Gastroesophageal sphincter (tissue), 3 donors: ENCODE results near the gene ARHGAP6.

Experiments used
- POLR2A ChIP-seq, 2 donors: fragments of 450-650 bp; IDR thresholded peaks; one replicate each; pipeline ENCODE4 v1.6.1; 2017; ENCODE audit warnings: antibody characterized with exemption in 2 of 2, mild to moderate bottlenecking in 2 of 2, moderate library complexity in 1 of 2
- POLR2AphosphoS5 ChIP-seq: sonication (generic); formaldehyde crosslinking; IDR thresholded peaks from one replicate; pipeline ENCODE4 v1.6.1; 2017; ENCODE audit warnings: antibody characterized with exemption
- TF ChIP-seq, protein P1 (sequence below), 4 experiments: fragments of 200-600 bp in 2 of 4; fragments of 450-650 bp in 2 of 4; sonication (generic) in 1 of 4; IDR thresholded peaks; one replicate each; pipeline ENCODE4 v1.5.1; 2017 to 2019; ENCODE audit warnings: antibody characterized with exemption in 4 of 4, mild to moderate bottlenecking in 2 of 4, moderate library complexity in 2 of 4

DNA sequence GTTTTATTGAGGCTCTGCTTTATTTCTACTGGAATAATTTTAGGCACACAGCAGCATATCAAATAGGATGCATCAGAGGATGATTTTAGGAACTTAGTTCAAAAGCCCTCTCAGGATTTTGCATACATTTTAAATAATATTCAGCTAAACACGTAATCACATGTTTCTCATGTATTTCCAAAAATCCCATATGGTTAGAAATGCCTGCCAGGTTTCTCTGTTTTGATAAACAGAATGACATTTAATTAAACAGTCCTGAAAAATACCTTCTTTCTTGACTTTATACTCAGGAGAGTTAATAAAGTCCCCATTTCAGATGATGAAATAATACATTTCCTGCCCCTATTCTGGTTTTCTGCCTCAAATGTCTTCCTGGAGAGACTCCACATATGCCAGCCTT is 459.0 kb downstream of the ARHGAP6 start:
- TF ChIP-seq, protein P1, sequence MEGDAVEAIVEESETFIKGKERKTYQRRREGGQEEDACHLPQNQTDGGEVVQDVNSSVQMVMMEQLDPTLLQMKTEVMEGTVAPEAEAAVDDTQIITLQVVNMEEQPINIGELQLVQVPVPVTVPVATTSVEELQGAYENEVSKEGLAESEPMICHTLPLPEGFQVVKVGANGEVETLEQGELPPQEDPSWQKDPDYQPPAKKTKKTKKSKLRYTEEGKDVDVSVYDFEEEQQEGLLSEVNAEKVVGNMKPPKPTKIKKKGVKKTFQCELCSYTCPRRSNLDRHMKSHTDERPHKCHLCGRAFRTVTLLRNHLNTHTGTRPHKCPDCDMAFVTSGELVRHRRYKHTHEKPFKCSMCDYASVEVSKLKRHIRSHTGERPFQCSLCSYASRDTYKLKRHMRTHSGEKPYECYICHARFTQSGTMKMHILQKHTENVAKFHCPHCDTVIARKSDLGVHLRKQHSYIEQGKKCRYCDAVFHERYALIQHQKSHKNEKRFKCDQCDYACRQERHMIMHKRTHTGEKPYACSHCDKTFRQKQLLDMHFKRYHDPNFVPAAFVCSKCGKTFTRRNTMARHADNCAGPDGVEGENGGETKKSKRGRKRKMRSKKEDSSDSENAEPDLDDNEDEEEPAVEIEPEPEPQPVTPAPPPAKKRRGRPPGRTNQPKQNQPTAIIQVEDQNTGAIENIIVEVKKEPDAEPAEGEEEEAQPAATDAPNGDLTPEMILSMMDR (IDR thresholded peaks at IDR 0.05): no peak
- no peak for TF ChIP-seq POLR2A (IDR thresholded peaks at IDR 0.05)
- no peak for TF ChIP-seq POLR2AphosphoS5
